COR-L47 (cell line): Measurements from ENCODE around the gene IL11.
A peak's percentile ranks its signal among the peaks of the same experiment; 100 is the strongest.
"Not testable (repeated sequence)": the region's sequence is repeated elsewhere in the genome, so short reads cannot be mapped to it uniquely, and the experiment has no call there.

Experiments used
- DNase-seq: peaks from one replicate; lab custom pipeline; 2025; lab: John Stamatoyannopoulos, UW

The IL11 gene

GRCh38 chr19:55370305-55370988 is at the start of gene IL11:
Gene IL11, minus strand, starts transcription at chr19:55370463. Its CDS starts 153 bp downstream, at chr19:55370310.
- DNase-seq: no peak

GRCh38 chr19:55419624-55420236 is 49.5 kb upstream of the IL11 start:
- no peak for DNase-seq

GRCh38 chr19:55419103-55419502 is 48.8 kb upstream of the IL11 start:
- DNase-seq: no peak

- DNase-seq: peak; percentile 80
These were observed 47.9 kb upstream of the IL11 start for GRCh38 chr19:55418185-55418584.

GRCh38 chr19:55410168-55410567 is 39.9 kb upstream of the IL11 start:
- no peak for DNase-seq

GRCh38 chr19:55409179-55409578 is 38.9 kb upstream of the IL11 start:
- not testable (repeated sequence) for DNase-seq

- DNase-seq: no peak
These were observed 38.2 kb upstream of the IL11 start for GRCh38 chr19:55408533-55408872.

- peak; percentile 99 for DNase-seq
These were observed 37.7 kb upstream of the IL11 start for GRCh38 chr19:55407800-55408532.

GRCh38 chr19:55407550-55407799 is 37.2 kb upstream of the IL11 start, which contains the start of gene UBE2S:
Gene UBE2S, minus strand, starts transcription at chr19:55407788. Its CDS starts 199 bp downstream, at chr19:55407589.
- not testable (repeated sequence) for DNase-seq

GRCh38 chr19:55406826-55407549 is 36.7 kb upstream of the IL11 start:
- no peak for DNase-seq

- no peak for DNase-seq
These were observed 36.0 kb upstream of the IL11 start for GRCh38 chr19:55406091-55406825.

- no peak for DNase-seq
These were observed 35.4 kb upstream of the IL11 start for GRCh38 chr19:55405638-55406037.

GRCh38 chr19:55402509-55402908 is 32.2 kb upstream of the IL11 start:
- DNase-seq: no peak

- DNase-seq: not testable (repeated sequence)
These were observed 31.1 kb upstream of the IL11 start for GRCh38 chr19:55401390-55401789.

- DNase-seq: no peak
These were observed 30.2 kb upstream of the IL11 start for GRCh38 chr19:55400281-55401087.

- no peak for DNase-seq
These were observed 28.1 kb upstream of the IL11 start for GRCh38 chr19:55398200-55398925.

GRCh38 chr19:55392820-55393761 is 22.8 kb upstream of the IL11 start:
- DNase-seq: no peak

- no peak for DNase-seq
These were observed 21.7 kb upstream of the IL11 start for GRCh38 chr19:55391702-55392615.
